ENCODE measurements around the gene KIN.

- TF ChIP-seq RCOR1 (IDR thresholded peaks at IDR 0.05; ENCODE audit: low read length) (no peak), CTCF (IDR thresholded peaks at IDR 0.05) (no peak), FOXM1 (IDR thresholded peaks at IDR 0.05; ENCODE audit: low read depth) (no peak), RAD21 (IDR thresholded peaks at IDR 0.05; ENCODE audit: low read length) (no peak), FOSL2 (IDR thresholded peaks at IDR 0.05; ENCODE audit: borderline replicate concordance, low read depth) (no peak)
- TF ChIP-seq, protein P1, sequence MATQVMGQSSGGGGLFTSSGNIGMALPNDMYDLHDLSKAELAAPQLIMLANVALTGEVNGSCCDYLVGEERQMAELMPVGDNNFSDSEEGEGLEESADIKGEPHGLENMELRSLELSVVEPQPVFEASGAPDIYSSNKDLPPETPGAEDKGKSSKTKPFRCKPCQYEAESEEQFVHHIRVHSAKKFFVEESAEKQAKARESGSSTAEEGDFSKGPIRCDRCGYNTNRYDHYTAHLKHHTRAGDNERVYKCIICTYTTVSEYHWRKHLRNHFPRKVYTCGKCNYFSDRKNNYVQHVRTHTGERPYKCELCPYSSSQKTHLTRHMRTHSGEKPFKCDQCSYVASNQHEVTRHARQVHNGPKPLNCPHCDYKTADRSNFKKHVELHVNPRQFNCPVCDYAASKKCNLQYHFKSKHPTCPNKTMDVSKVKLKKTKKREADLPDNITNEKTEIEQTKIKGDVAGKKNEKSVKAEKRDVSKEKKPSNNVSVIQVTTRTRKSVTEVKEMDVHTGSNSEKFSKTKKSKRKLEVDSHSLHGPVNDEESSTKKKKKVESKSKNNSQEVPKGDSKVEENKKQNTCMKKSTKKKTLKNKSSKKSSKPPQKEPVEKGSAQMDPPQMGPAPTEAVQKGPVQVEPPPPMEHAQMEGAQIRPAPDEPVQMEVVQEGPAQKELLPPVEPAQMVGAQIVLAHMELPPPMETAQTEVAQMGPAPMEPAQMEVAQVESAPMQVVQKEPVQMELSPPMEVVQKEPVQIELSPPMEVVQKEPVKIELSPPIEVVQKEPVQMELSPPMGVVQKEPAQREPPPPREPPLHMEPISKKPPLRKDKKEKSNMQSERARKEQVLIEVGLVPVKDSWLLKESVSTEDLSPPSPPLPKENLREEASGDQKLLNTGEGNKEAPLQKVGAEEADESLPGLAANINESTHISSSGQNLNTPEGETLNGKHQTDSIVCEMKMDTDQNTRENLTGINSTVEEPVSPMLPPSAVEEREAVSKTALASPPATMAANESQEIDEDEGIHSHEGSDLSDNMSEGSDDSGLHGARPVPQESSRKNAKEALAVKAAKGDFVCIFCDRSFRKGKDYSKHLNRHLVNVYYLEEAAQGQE (IDR thresholded peaks at IDR 0.05; ENCODE audit: low read depth, low read length) = no peak
Measured at GRCh38 chr10:7744307-7744706, 43.5 kb downstream of the KIN start.

All from SK-N-SH (cell line).